Keratinocyte (primary cell): Measurements from ENCODE around the gene GTF3C1. TPM values are rescaled to one million over a fixed set of nuclear protein-coding genes. Genes with fewer than 3 reads are reported as not detected.

ENCODE experiments used
- DNase-seq: peaks from one replicate; pipeline ENCODE4 v3.0.0-alpha.2; 2011; ENCODE audit warnings: low read depth, missing footprints, low spot score
- FAIRE-seq: peaks from 2 replicates; lab custom pipeline; 2011; peaks lifted over from hg19 to GRCh38; lab: Jason Lieb, UNC
- H2AFZ ChIP-seq: 2 replicates; pipeline ENCODE4 v1.6.0; 2012; ENCODE audit warnings: low read length, control low read depth, inconsistent platforms; ENCODE audit not compliant: control insufficient read depth
- H3K27ac ChIP-seq: 2 replicates; pipeline ENCODE4 v1.5.1; 2011; ENCODE audit warnings: low read length; ENCODE audit not compliant: control insufficient read depth, insufficient read depth
- H3K27me3 ChIP-seq: 3 replicates; pipeline ENCODE4 v1.6.0; 2011; ENCODE audit warnings: low read length; ENCODE audit not compliant: control insufficient read depth, insufficient read depth; ENCODE audit errors: extremely low read depth
- H3K36me3 ChIP-seq, 2 experiments: 2 replicates in 1 of 2; 3 replicates in 1 of 2; pipeline ENCODE4 v1.5.1; 2011; ENCODE audit warnings: low read length in 2 of 2, mild to moderate bottlenecking in 1 of 2; ENCODE audit not compliant: control insufficient read depth in 2 of 2, insufficient read depth in 2 of 2; ENCODE audit errors: extremely low read depth in 1 of 2
- H3K4me1 ChIP-seq: 3 replicates; pipeline ENCODE4 v1.5.1; 2011; ENCODE audit warnings: low read length; ENCODE audit not compliant: control insufficient read depth, insufficient read depth; ENCODE audit errors: extremely low read depth
- H3K4me2 ChIP-seq: 3 replicates; pipeline ENCODE4 v1.6.0; 2011; ENCODE audit warnings: low read depth, low read length; ENCODE audit not compliant: control insufficient read depth, insufficient read depth; ENCODE audit errors: extremely low read depth
- H3K4me3 ChIP-seq, 3 experiments: fragments of 200-600 bp in 1 of 3; sonication (generic) in 1 of 3; 2 replicates in 2 of 3; 3 replicates in 1 of 3; pipeline ENCODE4 v1.5.1; 2011 to 2016; ENCODE audit warnings: low read length in 3 of 3, mild to moderate bottlenecking in 3 of 3, control low read depth in 2 of 3, inconsistent platforms in 1 of 3, low read depth in 1 of 3, mixed read lengths in 1 of 3, mixed run types in 1 of 3, moderate library complexity in 1 of 3; ENCODE audit not compliant: control insufficient read depth in 2 of 3, insufficient read depth in 2 of 3; ENCODE audit errors: extremely low read depth in 1 of 3
- H3K79me2 ChIP-seq: 2 replicates; pipeline ENCODE4 v1.6.0; 2012; ENCODE audit warnings: low read length; ENCODE audit not compliant: control insufficient read depth, insufficient read depth
- H3K9ac ChIP-seq: 3 replicates; pipeline ENCODE4 v1.6.0; 2011; ENCODE audit warnings: low read length; ENCODE audit not compliant: control insufficient read depth, insufficient read depth; ENCODE audit errors: extremely low read depth
- H3K9me1 ChIP-seq: 3 replicates; pipeline ENCODE4 v1.6.0; 2011; ENCODE audit warnings: low read length; ENCODE audit not compliant: control insufficient read depth, insufficient read depth; ENCODE audit errors: extremely low read depth
- H3K9me3 ChIP-seq: 2 replicates; pipeline ENCODE4 v1.5.1; 2012; ENCODE audit warnings: low read depth, low read length; ENCODE audit not compliant: control insufficient read depth
- H4K20me1 ChIP-seq: 3 replicates; pipeline ENCODE4 v1.6.0; 2011; ENCODE audit warnings: low read length; ENCODE audit not compliant: control insufficient read depth, insufficient read depth; ENCODE audit errors: extremely low read depth
- CTCF ChIP-seq, 3 experiments: IDR thresholded peaks in 1 of 3; conservative IDR thresholded peaks in 1 of 3; optimal IDR thresholded peaks in 1 of 3; 2 replicates in 2 of 3; 3 replicates in 1 of 3; pipeline versions ENCODE3 to v1.5.1; 2011; ENCODE audit warnings: low read length in 3 of 3, mild to moderate bottlenecking in 3 of 3, moderate library complexity in 2 of 3, control low read depth in 1 of 3, inconsistent platforms in 1 of 3; ENCODE audit not compliant: insufficient read depth in 2 of 3; ENCODE audit errors: extremely low read depth in 1 of 3
- EZH2 ChIP-seq: IDR thresholded peaks from one replicate; pipeline ENCODE4 v1.6.1; 2012; ENCODE audit warnings: inconsistent platforms, mild to moderate bottlenecking, low read length, moderate library complexity
- dilution Hi-C: fragments of 300-500 bp; cut with MboI; formaldehyde crosslinking; loops from one replicate; pipeline ENCODE4 v1.7.0; 2020; ENCODE audit warnings: low sequenced_read_pairs; ENCODE audit not compliant: extremely low pct_ligation_motif_present
- polyA plus RNA-seq, 5 experiments: library from polyadenylated mRNA; depleted of rRNA in 3 of 5; stranded (reverse) in 3 of 5; stranded (forward) in 1 of 5; unstranded in 1 of 5; fragments of >200 nt; gene quantifications; 1 replicate in 1 of 5; 2 replicates in 3 of 5; 3 replicates in 1 of 5; pipeline versions ENCODE4 v1.2.1 to v1.2.3, GENCODE V29; 2011 to 2012; ENCODE audit warnings: missing spikeins in 2 of 5, low read depth in 1 of 5, low replicate concordance in 1 of 5

The GTF3C1 gene
- polyA plus RNA-seq, 1 donor (not counting 4 experiments of a cell fraction or from before 2014, with no cell fraction given): 23.5 TPM

GRCh38 chr16:27426423-27427408 is 123.0 kb downstream of the GTF3C1 start:
- Histone ChIP-seq H3K9me1 (no peaks in the 10 kb centered on the region), H3K4me1 (peaks cover 8% of the 10 kb centered on the region), H3K36me3 (no peaks in the 10 kb centered on the region), H3K4me2 (no peak overlapping the region), H3K9me3 (peaks cover under 1% of the 10 kb centered on the region), H3K4me3 (no peak overlapping the region), H3K27ac (no peak overlapping the region), H2AFZ (no peak overlapping the region), H3K9ac (no peak overlapping the region), H4K20me1 (no peaks in the 10 kb centered on the region), H3K79me2 (no peaks in the 10 kb centered on the region), H3K27me3 (no peaks in the 10 kb centered on the region)
- peak; percentile 99 for FAIRE-seq
- TF ChIP-seq EZH2 (no peak), CTCF (optimal IDR thresholded peaks at IDR 0.05 in 1 of 3, IDR thresholded peaks at IDR 0.05 in 1 of 3, conservative IDR thresholded peaks at IDR 0.05 in 1 of 3; ENCODE audit: extremely low read depth in 1 of 3, insufficient read depth in 2 of 3, low read length in 3 of 3) (no peak)
- dilution Hi-C loops: no loop called here
- no peak for DNase-seq

- no peak for DNase-seq
- no peak for FAIRE-seq
- Histone ChIP-seq H3K27me3 (no peaks in the 10 kb centered on the region), H3K9me3 (peaks cover 2% of the 10 kb centered on the region), H3K27ac (no peak overlapping the region), H2AFZ (no peak overlapping the region), H3K4me3 (no peak overlapping the region), H3K4me1 (peaks cover 8% of the 10 kb centered on the region), H3K79me2 (no peaks in the 10 kb centered on the region), H3K36me3 (no peaks in the 10 kb centered on the region), H3K9me1 (no peaks in the 10 kb centered on the region), H3K9ac (no peak overlapping the region), H4K20me1 (no peaks in the 10 kb centered on the region), H3K4me2 (no peak overlapping the region)
- dilution Hi-C loops: no loop called here
- TF ChIP-seq EZH2 (no peak), CTCF (optimal IDR thresholded peaks at IDR 0.05 in 1 of 3, IDR thresholded peaks at IDR 0.05 in 1 of 3, conservative IDR thresholded peaks at IDR 0.05 in 1 of 3; ENCODE audit: extremely low read depth in 1 of 3, insufficient read depth in 2 of 3, low read length in 3 of 3) (no peak)
Measured at GRCh38 chr16:27425961-27426360, 123.8 kb downstream of the GTF3C1 start.
